Hindlimb muscle (tissue), 1 donor: ENCODE data around the gene TCL1B. TPM values are rescaled to one million over a fixed set of nuclear protein-coding genes. Genes with fewer than 3 reads are reported as not detected.
"Not testable (repeated sequence)": the region's sequence is repeated elsewhere in the genome, so short reads cannot be mapped to it uniquely, and the experiment has no call there.

Experiments
- DNase-seq: peaks from one replicate; pipeline ENCODE4 v3.0.0-alpha.2; 2013
- polyA plus RNA-seq: library from polyadenylated mRNA; unstranded; fragments of 120-200 nt; gene quantifications from one replicate; pipeline ENCODE4 v1.2.1, GENCODE V29; 2013; ENCODE audit not compliant: insufficient read length

Gene TCL1B, protein sequence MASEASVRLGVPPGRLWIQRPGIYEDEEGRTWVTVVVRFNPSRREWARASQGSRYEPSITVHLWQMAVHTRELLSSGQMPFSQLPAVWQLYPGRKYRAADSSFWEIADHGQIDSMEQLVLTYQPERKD
- polyA plus RNA-seq: not detected

DNA sequence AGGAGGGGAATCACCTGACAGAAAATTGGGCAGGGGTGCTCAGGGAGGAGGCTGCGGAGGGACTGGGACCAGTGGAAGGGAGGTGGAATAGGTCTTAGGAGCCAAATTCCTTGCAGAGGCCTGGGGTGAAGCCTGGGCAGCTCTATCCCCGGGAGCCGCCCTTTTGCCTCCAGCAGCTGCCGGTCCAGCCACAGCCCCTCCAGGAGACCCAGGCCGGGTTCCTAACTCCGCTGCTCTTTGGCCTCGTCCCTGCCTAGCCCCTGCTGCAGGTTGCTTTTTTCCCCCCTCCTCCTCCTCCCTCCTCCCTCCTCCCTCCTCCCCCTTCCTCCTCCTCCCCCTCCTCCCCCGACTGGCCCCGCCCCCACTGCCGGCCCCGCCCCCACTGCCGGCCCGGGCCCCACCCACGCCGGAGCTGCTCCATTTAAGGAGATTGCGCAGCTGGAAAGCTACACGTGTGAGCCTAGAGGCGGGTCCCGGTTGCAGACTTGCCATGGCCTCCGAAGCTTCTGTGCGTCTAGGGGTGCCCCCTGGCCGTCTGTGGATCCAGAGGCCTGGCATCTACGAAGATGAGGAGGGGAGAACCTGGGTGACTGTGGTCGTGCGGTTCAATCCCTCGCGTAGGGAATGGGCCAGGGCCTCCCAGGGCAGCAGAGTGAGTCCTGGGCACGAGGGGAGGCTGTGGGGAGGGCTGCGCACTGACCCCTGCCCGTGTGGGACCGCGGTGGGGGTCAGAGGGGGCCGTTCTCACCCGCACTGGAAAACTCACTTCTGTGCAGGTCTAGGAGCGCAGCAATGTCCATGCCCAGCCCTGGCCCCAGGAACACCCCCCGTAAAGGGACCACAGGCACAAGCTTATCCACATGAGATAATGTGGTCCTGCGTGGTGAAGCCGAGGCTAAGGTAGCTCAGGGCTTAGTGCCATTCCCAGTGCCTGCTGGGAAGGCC is at the start of gene TCL1B:
TCL1B (plus strand) TSS at position 449 of the 945 bp plus-strand sequence; CDS start at position 491, 42 bp downstream.
- DNase-seq: no peak

DNA sequence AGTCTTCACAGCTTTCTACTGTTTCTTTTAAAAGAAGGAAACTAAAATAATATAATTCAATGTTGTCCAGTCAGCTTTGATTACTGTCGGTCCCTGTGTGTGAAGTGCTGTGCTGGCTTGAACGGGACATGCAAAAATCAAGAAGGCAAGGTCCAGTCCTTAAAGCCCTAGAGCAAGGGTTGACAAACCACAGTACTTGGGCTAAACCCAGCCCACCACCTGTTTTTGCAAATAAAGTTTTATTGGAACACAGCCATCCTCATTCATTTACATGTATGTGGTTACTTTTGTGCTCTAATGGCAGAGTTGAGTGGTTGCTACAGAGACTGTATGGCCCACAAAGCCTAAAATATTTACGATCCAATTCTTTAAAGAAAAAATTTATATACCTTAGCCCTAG is 41.2 kb upstream of the TCL1B start:
- DNase-seq: no peak

DNA sequence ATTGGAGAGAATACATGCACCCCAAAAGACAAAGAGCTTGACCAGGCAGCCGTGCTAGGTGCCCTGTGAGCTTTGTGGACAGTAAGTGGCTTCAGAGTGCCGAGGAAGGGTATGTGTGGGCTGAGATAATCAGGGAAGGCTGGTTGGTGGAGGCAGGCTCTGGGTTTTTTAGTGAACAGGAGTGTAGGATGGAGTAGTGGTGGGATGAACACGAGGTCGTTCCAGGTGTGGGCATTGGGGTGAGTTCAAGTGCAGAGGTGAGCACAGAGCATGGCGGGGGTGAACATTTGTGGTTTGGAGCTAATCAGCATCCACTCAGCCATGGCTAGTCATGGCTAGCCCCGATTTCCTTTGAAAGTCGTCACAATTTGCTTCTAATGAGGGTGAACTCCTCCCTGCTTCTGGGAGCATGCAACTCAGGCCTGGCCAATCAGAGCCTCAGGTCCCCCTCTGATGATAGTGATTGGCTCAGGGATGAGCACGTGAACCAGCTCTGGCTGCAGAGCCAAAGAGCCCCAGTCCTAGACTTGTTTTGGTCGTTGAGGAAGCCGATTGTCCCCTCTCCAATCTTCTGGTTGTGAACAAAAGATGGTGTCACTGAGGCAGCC is 40.7 kb upstream of the TCL1B start:
- DNase-seq: no peak

DNA sequence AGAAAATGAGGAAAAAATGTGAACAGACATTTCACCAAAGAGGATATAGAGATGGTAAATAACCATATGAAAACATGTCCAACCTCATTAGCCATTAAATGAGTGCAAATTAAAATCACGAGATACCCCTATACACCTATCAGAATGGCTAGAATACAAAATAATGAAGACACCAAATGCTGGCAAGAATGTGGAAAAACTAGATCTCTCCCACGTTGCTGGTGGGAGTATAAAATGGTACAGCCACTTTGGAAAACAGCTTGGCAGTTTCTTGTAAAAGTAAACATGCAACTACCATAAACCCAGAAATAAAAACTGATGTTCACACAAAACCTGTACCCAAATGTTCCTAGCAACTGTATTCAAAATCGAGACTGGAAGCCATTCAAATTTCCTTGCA is 38.3 kb upstream of the TCL1B start:
- DNase-seq: no peak

DNA sequence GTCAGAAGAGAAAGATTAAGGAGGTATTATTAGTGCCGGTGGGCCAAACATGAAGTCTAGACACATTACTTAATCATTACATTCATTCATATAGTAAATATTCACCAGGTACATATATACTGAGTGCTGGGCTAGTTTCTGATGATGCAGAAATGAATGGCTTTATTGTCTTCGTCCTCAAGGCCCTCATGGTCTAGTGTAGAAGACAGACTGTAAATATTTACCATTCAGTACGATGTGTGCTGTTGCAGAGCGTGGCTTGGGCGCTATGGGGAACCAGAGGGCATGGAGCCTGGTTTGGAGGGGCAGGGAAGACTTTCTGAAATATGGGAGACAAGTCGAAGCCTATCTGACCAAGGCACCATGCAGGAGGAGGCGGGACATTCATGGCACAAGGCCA is 37.0 kb upstream of the TCL1B start:
- no peak for DNase-seq

DNA sequence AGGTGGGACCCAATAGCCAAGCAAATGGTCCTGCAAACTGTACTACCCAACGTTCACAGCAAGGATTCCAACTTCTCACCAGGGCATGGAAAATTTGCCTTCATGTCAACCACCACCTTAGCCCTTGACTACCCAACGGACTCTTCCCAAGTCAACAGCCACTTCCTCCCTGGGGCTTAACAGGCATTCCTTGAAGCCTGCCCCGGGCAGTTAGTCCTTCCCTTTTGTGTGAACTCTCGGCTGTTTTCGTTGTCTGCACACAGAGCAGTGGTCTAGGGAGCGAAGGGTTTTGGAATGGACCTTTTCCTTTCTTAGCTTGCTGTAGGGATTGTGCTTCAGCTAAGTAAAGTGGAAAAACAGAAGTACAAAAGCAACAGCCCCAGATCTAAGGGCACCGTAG is 35.2 kb upstream of the TCL1B start:
- no peak for DNase-seq

DNA sequence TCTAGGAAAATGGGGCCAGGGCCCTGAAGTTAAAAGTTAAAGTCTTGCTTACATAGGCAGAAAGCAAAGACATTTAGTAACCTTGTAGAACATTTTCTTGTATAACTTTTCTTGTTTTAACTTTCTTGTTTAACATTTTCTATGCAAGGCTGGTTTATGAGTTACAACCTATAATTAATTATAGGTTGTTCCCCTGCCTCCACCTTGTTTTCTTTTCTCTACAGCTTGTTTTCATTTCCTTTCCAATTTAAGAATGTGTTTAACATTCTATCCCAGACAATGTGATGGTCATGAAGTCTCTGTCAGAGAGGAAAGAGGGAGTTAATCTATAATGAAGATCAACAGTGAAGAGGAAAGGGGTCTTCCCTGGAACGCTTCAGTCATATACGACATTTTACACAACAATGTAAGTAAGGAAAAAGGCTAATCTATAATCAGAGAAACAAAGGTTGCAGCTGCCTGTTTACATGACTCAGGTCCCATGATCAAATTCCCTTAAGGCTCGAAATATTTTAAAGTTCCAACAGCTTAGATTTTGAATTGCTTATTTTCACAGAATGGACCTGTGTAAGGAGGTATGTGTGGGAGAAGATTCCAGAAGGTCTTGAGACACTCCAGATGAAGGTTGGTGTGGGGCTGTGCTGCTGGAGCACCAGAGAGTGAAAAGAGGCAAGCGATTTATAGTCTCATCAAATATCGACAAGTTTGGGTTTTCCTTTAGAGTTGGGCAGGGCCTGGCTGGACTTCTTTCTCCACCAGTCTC is 34.2 kb upstream of the TCL1B start:
- DNase-seq: no peak

DNA sequence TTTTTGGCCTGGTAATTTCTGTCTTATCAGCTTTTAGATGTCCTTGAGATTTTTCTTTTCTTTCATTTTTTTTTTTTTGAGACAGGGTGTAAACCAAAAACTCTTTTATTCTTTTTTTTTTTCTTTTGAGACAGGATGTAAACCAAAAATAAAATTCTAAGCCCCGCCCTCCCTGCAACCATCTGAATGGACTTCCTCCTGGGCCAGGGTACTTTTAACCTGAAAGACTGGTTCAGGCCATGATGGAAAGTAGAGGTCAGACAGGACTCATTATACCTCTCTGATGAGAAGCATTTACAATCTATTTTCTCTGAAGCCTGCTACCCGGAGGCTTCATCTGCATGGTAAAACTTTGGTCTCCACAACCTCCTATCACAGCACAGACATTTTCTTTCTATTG is 33.5 kb upstream of the TCL1B start:
- no peak for DNase-seq

DNA sequence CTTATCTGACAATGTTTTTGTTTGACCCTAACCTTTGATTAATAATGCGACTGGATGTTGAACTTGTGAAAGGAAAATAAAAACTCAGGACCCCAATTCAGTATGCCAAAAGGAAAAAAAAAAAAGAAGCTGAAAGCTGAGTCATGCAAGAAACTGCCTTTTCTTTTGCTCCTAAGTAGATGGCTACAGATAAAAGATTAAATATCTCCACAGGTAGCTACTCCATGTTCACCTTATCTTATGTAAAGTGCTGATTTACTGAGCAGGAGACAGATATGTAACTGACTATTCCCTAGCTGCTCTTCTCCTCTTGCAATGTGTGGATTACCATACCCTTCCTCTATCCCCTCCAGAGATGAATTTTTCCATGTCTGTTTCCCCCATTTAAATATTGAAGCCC is 30.8 kb upstream of the TCL1B start:
- no peak for DNase-seq

DNA sequence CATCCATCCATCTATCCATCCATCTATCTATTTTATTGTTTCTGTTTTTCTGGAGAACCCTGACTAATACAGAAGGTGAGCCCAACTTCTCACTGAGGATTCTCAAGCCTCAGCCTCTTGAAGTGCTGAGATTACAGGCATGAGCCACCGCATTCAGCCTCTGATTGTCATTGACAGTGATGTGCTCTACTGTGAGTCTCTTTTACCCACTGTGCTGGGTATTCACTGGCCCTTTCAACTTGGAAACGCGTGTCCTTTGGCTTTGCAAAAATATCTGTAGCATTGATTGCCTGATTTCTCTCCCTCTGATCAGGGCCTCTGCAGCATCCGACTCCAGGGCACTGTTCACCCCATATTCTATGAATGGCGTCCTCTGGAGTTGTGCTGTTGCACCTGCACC is 29.6 kb upstream of the TCL1B start:
- DNase-seq: no peak

DNA sequence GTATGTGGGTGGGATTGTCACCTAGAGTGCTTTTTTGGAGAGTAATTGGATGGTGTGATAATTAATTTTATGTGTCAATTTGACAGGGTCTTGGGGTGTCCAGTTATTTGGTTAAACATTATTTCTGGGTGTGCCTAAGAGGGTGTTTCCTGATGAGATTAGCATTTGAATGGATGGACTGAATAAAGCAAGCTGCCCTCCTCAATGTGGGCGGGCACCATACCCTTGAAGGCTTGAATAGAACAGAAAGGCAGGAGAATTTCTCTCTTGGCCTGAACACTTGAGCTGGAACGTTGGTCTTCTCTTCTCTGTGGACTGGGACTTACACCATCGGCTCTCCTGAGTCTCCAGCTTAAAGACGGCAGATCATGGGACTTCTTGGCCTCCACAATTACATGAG is 28.8 kb upstream of the TCL1B start:
- DNase-seq: no peak

DNA sequence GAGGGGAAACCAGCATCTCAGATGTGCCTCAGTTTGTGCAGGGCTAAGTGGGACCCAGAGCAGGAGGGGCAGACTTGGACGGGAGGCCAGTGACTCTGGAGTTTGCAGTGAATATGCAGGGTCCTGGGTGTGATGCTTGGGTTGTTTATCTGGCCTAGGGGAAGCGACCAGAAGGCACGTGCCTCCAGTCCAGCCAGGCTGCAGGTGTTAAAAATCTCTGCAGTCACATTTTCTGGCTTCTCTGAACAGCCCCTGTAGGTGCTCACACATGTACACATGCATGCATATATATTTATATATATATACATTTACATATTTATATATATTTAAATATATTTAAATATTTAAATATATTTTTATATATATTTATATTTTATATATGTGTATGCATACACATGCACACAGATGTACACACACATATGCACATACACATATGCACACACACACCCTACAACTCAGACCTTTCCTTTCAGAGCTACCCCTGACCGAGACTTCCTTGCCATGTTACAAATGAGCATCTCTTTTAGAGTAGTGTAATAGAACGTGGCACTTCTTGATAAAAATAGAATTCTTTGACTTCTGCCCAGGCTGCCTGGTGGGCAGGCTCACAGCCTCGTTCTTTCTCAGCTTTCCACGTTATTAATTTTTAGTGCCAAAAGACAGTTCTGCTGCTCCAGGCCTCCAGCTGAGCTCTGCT is 26.8 kb upstream of the TCL1B start:
- no peak for DNase-seq

DNA sequence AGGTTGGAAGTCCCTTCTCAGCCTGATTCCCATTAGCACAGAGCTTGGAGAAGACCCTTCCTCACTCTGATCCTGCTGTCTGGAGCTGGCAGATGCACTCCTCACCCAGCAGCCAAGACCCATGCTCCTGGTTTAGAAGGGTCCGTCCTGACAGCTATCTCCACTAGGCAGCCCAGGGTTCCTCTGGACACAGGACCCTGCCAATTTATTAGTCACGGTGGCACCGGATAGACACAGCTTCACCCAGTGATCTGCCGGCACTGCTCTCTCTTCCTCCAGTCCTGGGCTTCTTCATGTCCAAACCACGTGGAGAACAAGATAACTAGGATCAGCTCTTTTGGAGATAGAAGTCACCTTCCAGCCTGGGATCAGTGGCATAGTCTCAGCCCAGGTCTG is 26.2 kb upstream of the TCL1B start:
- DNase-seq: no peak

DNA sequence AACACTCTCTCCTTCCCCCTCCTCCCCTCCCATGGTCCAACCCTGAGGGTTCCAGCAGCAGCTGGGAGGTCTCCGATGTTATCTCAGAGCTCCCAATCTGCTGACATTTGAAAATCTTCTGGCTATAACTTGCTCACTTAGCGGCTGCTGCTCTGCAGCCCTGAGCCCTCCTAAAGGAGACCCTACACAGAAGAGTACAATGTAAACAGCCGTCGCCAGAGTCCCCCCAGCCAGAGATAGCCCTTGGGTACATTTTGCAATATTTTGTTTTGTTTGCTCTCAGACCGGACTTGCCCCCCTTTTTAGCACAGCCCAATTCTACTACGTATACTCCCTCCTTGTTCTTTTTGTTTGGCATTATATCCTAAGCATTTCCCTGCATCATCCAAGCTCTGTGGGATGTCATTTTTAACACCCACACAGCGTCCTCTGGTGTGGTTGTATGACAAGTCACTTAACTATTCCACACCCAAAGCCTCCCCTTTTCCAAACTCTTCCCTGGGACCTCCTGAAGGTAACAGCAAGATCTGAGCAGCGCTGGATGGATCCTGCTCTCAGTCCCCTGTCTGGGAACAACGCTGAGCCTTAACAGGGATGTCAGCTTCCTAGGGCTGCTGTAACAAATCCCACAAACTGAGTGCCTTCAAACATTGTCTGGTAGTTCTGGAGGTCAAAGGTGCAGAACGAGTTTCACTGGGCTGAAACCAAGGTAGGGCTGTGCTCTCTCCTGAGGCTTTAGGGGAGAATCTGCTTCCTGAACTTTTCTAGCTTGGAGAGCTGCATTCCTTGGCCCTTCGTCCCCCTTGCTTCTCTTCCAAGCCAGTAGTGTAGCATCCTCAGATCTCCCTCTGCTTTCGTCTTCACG is 25.3 kb upstream of the TCL1B start:
- no peak for DNase-seq

DNA sequence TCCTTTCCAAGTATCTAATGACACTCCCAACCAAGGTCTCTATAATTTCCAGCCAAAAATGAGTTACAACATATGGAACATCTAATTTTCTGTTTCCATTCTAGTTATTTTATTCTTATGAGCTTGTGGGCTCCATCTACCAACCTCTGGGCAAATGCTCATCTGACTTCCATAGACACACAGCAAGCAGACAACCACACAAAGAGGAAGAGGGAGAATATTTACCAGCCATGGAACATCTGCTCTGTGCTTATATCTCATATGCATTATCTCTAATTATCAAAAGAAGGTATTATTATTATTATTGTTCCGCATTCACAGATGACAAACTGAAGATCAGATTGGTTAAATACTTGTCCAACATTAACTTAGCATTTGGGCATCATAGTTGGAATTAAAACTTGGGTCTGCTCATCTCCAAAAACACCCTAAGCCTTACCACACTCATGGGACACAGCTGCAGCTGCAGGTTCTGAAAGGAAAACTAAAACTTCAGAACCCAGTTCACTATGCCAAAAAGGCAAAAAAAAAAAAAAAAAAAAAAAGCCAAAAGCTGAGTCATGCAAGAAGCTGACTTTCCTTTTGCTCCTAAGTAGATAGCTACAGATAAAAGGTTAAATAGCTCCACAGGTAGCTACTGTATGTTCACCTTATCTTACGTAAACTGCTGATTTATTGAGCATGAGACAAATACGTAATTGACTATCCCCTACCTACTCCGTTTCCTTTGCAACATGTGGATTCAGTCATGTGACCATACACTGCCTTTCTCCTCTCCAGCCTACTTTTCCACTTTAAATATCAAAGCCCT is 23.6 kb upstream of the TCL1B start:
- DNase-seq: no peak

DNA sequence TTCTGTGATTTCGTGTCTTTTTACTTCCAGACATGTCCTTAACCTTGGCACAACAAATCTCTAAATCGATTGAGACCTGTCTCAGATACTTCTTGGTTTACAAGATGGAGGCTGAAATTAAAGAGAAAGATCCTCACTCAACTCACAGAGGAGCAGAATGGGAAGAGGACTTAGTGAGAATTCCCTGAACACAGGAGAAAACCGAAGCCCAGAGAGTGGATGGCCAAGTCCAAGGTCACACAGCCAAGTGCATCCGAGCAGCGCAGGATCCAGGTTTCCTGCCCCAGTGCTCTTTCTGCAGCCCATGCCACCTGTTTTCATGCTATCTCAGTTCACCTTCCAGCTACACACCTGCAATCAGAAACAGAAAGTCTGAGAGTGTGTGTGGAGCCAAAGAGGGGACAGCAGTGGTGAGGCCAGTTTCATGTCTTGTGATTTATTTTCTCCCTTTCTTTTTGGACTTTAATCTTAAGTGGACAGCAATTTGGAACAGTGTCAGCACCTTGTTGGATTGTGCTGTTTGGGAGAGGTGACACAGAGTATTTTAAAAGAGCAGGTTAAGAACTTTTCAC is 22.9 kb upstream of the TCL1B start:
- no peak for DNase-seq

DNA sequence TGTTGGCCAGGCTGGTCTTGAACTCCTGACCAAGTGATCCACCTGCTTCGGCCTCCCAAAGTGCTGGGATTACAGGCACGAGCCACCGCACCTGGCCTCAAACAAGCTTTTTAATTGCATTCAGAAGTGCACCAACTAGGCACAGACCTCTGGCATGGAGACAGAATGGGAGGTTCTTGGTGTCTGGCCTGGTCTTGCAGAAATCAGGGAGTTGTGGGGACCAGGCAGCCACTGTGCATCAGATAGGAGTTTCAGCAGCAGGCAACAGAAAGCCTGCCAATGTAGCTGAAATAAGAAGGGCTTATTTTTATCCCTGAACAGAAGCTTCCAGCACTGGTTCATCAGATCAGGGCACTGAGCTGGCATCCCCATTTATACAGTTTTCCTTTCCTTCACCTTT is 22.2 kb upstream of the TCL1B start:
- no peak for DNase-seq

DNA sequence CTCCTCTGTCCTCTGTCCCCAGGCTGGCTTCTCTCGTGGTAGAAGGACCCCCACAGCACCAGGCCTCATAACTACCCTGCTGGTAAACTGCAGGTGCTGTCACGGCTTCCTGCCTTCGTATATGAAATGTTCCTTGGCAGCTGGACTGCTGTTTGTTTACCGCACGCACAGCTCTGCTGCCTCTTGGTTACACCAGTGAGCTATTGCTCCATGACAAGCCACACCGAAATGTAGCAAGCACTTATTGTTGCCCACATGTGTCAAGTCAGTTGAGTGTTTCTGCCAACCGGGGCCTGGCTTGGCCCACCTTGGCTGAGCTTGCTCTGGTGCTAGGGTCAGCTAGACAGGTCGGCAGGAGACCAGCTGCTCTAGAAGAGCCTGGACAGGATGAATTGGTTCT is 21.7 kb upstream of the TCL1B start:
- no peak for DNase-seq

DNA sequence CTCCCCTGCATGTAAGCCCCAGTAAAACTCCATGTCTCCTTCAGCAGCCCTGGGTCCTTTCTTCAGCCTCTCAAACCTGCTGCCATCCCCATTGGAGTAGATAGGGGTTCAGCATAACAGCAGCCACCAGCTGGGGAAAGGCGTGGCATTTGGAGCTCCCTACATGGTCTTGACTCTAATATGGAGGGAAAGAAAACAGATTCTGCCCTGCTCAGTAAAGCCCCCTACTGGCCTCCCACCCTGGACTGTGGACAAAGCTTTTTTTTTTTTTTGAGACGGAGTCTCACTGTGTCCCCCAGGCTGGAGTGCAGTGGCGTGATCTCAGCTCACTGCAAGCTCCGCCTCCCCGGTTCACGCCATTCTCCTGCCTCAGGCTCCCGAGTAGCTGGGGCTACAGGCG is 20.7 kb upstream of the TCL1B start:
- not testable (repeated sequence) for DNase-seq

DNA sequence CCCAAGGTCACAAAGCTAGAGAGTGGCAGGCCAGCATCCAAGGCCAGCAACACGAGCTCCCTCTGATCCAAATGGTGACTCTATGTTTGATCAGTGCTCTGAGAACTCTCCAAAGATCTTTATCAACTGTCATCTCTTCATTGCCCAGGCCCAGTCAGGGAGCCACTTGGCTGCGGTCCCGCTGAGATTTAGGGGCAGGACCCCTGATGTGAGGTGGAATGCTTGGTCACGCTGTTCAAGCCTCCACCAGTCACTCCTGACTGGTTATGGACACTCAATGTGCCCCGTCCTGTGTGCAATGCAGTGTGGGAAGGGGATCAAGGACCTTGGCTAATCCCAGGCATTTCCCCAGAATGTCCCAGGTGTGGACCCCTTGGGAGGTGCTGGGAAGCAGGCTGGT is 19.8 kb upstream of the TCL1B start:
- DNase-seq: no peak
